ENCODE measurements around the gene SYNRG. TPM values are rescaled to one million over a fixed set of nuclear protein-coding genes. Genes with fewer than 3 reads are reported as not detected.
"Not testable (repeated sequence)": the region's sequence is repeated elsewhere in the genome, so short reads cannot be mapped to it uniquely, and the experiment has no call there.

The SYNRG gene
- total RNA-seq, 6 experiments from 2014 or later, result 30.8 to 39.5 (median 36.1) TPM

DNA sequence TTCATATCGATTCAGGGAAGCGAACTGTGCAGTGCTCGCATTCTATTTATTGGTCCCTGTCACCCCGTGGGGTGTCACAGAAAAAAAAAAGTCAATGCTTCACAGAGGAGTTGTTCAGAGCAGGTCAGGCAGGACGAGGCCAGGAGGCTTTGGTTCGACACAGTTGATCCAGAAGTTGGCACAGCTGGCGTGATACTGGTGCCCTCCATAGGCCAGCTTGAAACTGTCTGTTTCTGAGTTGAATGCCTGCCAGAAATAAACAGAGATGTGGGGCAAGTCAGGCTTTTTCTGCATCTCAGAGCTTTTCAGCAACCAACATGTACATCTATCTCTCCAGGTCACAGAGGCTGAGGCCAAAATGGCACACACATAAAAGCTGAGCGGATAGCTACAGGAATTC, 90.4 kb downstream of the SYNRG start:
- H3K27ac Mint-ChIP-seq, result peak overlapping the region; percentile 59
- peaks cover 36% of the 10 kb centered on the region for H3K4me1 Mint-ChIP-seq (ENCODE audit: low read depth)
- peaks cover 37% of the 10 kb centered on the region for H3K36me3 Mint-ChIP-seq (ENCODE audit: low read depth)
- DNase-seq, result no peak
- no peaks in the 10 kb centered on the region for H3K9me3 Mint-ChIP-seq
- peak; percentile 21; the same call in 1 of the 2 replicates for TF ChIP-seq CTCF (IDR thresholded peaks at IDR 0.05)
- H3K4me3 Mint-ChIP-seq, result no peak overlapping the region
- no peaks in the 10 kb centered on the region; the same call in 1 of the 2 replicates for H3K27me3 Mint-ChIP-seq (ENCODE audit: insufficient read depth)

GRCh38 chr17:37517881-37518280, 91.3 kb downstream of the SYNRG start:
- Mint-ChIP-seq H3K27me3 (ENCODE audit: insufficient read depth) (no peaks in the 10 kb centered on the region; the same call in 1 of the 2 replicates), H3K36me3 (ENCODE audit: low read depth) (peaks cover 40% of the 10 kb centered on the region), H3K4me1 (ENCODE audit: low read depth) (peaks cover 41% of the 10 kb centered on the region), H3K4me3 (no peak overlapping the region), H3K27ac (peak overlapping the region; percentile 45; the same call in 1 of the 2 replicates), H3K9me3 (no peaks in the 10 kb centered on the region)
- DNase-seq, result no peak
- no peak for TF ChIP-seq CTCF (IDR thresholded peaks at IDR 0.05)

DNA sequence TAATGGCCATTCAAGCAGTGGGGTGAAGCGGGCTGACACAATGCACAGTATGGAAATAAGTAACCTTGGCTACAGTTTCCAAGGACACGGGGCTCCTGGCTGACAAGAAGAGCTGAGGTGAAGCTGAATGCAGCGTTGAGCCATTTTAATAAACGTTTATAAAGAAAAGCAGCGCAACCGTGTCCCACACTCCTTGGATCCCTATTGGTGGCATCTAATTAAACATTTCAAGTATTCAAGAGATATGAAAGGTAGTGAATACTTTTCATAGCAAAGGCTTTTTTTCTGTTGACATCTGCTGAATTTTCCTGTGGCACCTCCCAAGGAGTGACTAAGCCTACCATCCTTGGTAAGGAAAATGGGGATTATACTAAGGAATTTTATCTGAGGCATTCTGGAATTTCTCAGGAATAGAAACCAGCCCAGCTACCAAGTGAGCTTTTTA, 93.1 kb downstream of the SYNRG start:
- peaks cover 42% of the 10 kb centered on the region for H3K36me3 Mint-ChIP-seq (ENCODE audit: low read depth)
- peak; percentile 35 for DNase-seq
- no peak overlapping the region for H3K4me3 Mint-ChIP-seq
- no peaks in the 10 kb centered on the region for H3K9me3 Mint-ChIP-seq
- H3K4me1 Mint-ChIP-seq (ENCODE audit: low read depth), result peaks cover 41% of the 10 kb centered on the region
- peak overlapping the region; percentile 72 for H3K27ac Mint-ChIP-seq
- TF ChIP-seq CTCF (IDR thresholded peaks at IDR 0.05), result no peak
- H3K27me3 Mint-ChIP-seq (ENCODE audit: insufficient read depth), result no peaks in the 10 kb centered on the region; the same call in 1 of the 2 replicates

DNA sequence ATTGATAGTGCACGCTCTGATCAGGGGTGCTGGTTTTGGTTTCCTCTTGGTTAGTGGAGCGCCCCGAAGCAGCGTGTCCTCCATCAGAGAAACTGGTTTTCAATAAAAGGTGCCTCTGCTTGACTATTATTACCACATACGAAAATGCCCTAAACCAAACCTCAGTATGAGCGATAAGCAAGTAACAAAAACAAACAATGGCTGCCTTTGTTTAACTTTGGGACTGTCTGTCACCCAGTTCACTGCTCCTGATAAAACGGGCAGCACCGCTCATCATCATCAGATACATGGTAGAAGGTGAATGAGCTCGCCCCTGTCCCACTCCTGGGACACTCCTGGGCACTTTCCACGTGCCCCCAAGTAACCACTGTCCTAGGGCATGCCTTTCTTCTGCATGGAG, 95.5 kb downstream of the SYNRG start:
- Mint-ChIP-seq H3K27me3 (ENCODE audit: insufficient read depth) (no peaks in the 10 kb centered on the region; the same call in 1 of the 2 replicates), H3K4me1 (ENCODE audit: low read depth) (peaks cover 22% of the 10 kb centered on the region), H3K36me3 (ENCODE audit: low read depth) (peaks cover 42% of the 10 kb centered on the region), H3K9me3 (no peaks in the 10 kb centered on the region), H3K4me3 (no peak overlapping the region), H3K27ac (no peak overlapping the region; the same call in 1 of the 2 replicates)
- TF ChIP-seq CTCF (IDR thresholded peaks at IDR 0.05), result no peak
- no peak for DNase-seq

- H3K9me3 Mint-ChIP-seq, result no peaks in the 10 kb centered on the region
- peaks cover 19% of the 10 kb centered on the region for H3K4me1 Mint-ChIP-seq (ENCODE audit: low read depth)
- no peak overlapping the region; the same call in 1 of the 2 replicates for H3K27ac Mint-ChIP-seq
- no peak for TF ChIP-seq CTCF (IDR thresholded peaks at IDR 0.05)
- no peaks in the 10 kb centered on the region; the same call in 1 of the 2 replicates for H3K27me3 Mint-ChIP-seq (ENCODE audit: insufficient read depth)
- H3K36me3 Mint-ChIP-seq (ENCODE audit: low read depth), result peaks cover 31% of the 10 kb centered on the region
- DNase-seq, result no peak
- H3K4me3 Mint-ChIP-seq, result no peak overlapping the region
Observed at GRCh38 chr17:37512442-37513068, 96.7 kb downstream of the SYNRG start.

GRCh38 chr17:37511642-37512041, 97.6 kb downstream of the SYNRG start:
- H3K9me3 Mint-ChIP-seq; DNase-seq; H3K4me3 Mint-ChIP-seq; H3K27ac Mint-ChIP-seq; H3K27me3 Mint-ChIP-seq (ENCODE audit: insufficient read depth): not testable (repeated sequence)
- H3K4me1 Mint-ChIP-seq (ENCODE audit: low read depth), result peaks cover 22% of the 10 kb centered on the region
- H3K36me3 Mint-ChIP-seq (ENCODE audit: low read depth), result peaks cover 37% of the 10 kb centered on the region
